ENCODE data around the gene HS3ST4. TPM values are rescaled to one million over a fixed set of nuclear protein-coding genes. Genes with fewer than 3 reads are reported as not detected.

The HS3ST4 gene
- total and polyA plus RNA-seq, 10 of the 15 experiments (the other 5 are each of a cell fraction or from before 2014, with no cell fraction given), result 0.05 TPM; not detected in 9

GRCh38 chr16:25841761-25842160 is 150.0 kb downstream of the HS3ST4 start:
- no peaks in the 10 kb centered on the region for H3K27me3 ChIP-seq (replicated peaks in 1 of 2; ENCODE audit: control insufficient read depth in 2 of 2, insufficient read depth in 2 of 2, low read length in 1 of 2)
- H4K20me1 ChIP-seq (ENCODE audit: control insufficient read depth, insufficient read depth), result no peaks in the 10 kb centered on the region
- no peak overlapping the region for H3K27ac ChIP-seq (ENCODE audit: control insufficient read depth, insufficient read depth)
- in situ Hi-C loops (cut with MboI), result loop anchor here (25.0 kb wide), 1 partner anchor 1521 kb away; no protein-coding TSS in a partner anchor
- SMC1A ChIA-PET (ENCODE audit: uncharacterized antibody, unreplicated experiment), result no interaction called here
- CTCF ChIA-PET, result interaction anchor here (1.7 kb wide), 1 partner anchor 1269 kb away, joined by 5 read pairs; no protein-coding TSS in a partner anchor
- H3K36me3 ChIP-seq (ENCODE audit: control insufficient read depth in 2 of 2, insufficient read depth in 2 of 2, low read length in 1 of 2), result no peaks in the 10 kb centered on the region
- no peak overlapping the region for H3K4me3 ChIP-seq
- no peak for TF ChIP-seq KLF5 (IDR thresholded peaks at IDR 0.05; ENCODE audit: partially characterized antibody)
- no peak for TF ChIP-seq JUND (IDR thresholded peaks at IDR 0.05; ENCODE audit: low read depth, low read length)
- TF ChIP-seq CEBPZ (IDR thresholded peaks at IDR 0.05; ENCODE audit: low read depth, low read length), result no peak
- TF ChIP-seq ETV6 (conservative IDR thresholded peaks at IDR 0.05 in 1 of 2, IDR thresholded peaks at IDR 0.05 in 1 of 2; ENCODE audit: borderline replicate concordance in 1 of 2, low read depth in 1 of 2), result no peak
- TF ChIP-seq RAD51 (IDR thresholded peaks at IDR 0.05), result no peak
- no peak for TF ChIP-seq NFXL1 (IDR thresholded peaks at IDR 0.05; ENCODE audit: borderline replicate concordance)
- no peak for TF ChIP-seq MYC (IDR thresholded peaks at IDR 0.05; ENCODE audit: insufficient read depth, insufficient read length, insufficient replicate concordance, low read length, severe bottlenecking)
- TF ChIP-seq NRF1 (conservative IDR thresholded peaks at IDR 0.05; ENCODE audit: low read depth, low read length), result no peak
- TF ChIP-seq SMARCA5 (IDR thresholded peaks at IDR 0.05), result no peak
- no peak for TF ChIP-seq CEBPB (IDR thresholded peaks at IDR 0.05; ENCODE audit: borderline replicate concordance in 1 of 2, low read depth in 2 of 2, low read length in 2 of 2)
- TF ChIP-seq ZBTB11 (CRISPR knock-in tag; IDR thresholded peaks at IDR 0.05), result no peak
- no peak for TF ChIP-seq CBX5 (IDR thresholded peaks at IDR 0.05; ENCODE audit: low read depth)
- TF ChIP-seq RELB (IDR thresholded peaks at IDR 0.05; ENCODE audit: low read depth), result no peak
- no peak overlapping the region for H2AFZ ChIP-seq (ENCODE audit: control insufficient read depth, low read depth, low read length)
- BruUV-seq (replicated peaks), result no TSS peak
- no peak overlapping the region for H3K9ac ChIP-seq (ENCODE audit: control insufficient read depth, insufficient read depth, low read length)
- no peaks in the 10 kb centered on the region for H3K79me2 ChIP-seq (ENCODE audit: control insufficient read depth, insufficient read depth, low read length)
- RAD21 ChIA-PET (ENCODE audit: unreplicated experiment), result no interaction called here
- POLR2A ChIA-PET, result no interaction called here
- H3K4me2 ChIP-seq (ENCODE audit: control insufficient read depth, insufficient read depth), result no peak overlapping the region
- WGBS (ENCODE audit: insufficient coverage, insufficient replicate concordance, low lambda C conversion rate, missing lambda C conversion rate), result 35% methylated on average over 3 of the region's 3 CpGs
- no peak for DNase-seq (ENCODE audit: low read depth, low spot score)
- FAIRE-seq, result no peak
- intact Hi-C loops (cut with micrococcal nuclease; ENCODE audit: unreplicated experiment), result no loop called here
- H3K4me1 ChIP-seq (ENCODE audit: control insufficient read depth, insufficient read depth, low read length), result no peaks in the 10 kb centered on the region
- ATAC-seq, result no peak
- no peaks in the 10 kb centered on the region for H3K9me3 ChIP-seq (replicated peaks; ENCODE audit: control insufficient read depth, insufficient read depth, low read length)

All from GM12878 (cell line).